ENCODE data around the gene DAO.
"Not testable (repeated sequence)": the region's sequence is repeated elsewhere in the genome, so short reads cannot be mapped to it uniquely, and the experiment has no call there.

DAO gene

GRCh38 chr12:108879615-108880254 lies at the start of gene DAO:
DAO (plus strand) TSS chr12:108880092; CDS start chr12:108885007, 4,915 bp downstream.
- no peak for DNase-seq (ENCODE audit: low read depth)

DNA sequence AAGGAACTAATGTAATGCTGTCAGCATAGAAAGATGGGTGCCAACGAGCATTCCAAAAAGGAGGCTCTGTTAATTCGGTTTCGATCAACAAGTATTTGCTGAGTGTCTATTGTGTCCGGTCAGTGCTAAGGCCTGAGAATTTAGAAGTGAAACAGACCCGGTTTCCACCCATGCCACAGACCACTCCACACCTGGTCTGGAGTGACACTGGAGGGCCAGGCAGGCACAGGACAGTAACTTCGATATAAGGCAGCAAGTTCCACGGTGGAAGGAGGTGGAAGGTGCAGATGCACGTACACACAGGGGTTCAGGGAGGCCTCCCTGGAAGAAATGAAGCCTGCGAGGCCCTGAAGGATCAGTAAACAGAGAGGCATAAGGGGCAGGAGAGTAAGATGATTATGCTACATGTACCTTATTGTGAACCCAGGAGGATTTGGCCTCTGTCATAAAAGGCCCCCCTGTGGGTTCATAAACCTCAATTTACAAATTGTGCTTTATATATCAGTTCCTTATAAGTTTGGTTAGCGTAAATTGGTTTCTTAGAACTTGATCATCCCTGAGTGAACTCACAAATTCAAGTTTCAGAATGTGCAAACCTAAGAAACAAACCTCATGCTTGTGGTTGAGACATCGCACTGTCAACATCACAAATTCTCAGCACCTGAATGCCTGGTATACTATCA lies 48.4 kb upstream of the DAO start:
- no peak for DNase-seq (ENCODE audit: low read depth)

GRCh38 chr12:108832208-108832607 lies 47.7 kb upstream of the DAO start:
- no peak for DNase-seq (ENCODE audit: low read depth)

- no peak for DNase-seq (ENCODE audit: low read depth)
Measured at GRCh38 chr12:108832730-108833354, 47.0 kb upstream of the DAO start.

DNA sequence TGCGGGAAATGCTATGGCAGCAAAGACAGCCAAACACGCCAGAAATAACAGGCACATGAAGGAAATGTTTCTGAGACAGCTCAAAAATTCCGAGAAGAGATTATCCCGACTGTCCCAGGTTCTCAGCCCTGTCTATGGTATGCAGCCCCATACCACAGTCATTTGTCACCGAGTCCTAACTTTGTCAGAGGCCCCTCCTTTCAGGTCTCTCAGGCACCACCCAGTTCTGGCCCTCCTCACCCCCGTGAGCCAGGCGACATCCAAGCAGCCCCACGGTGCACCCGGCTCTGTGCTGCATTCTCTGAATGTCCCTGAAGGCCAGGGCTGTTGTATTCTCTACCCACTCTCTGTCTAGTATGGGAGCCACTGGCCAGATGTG lies 46.5 kb upstream of the DAO start:
- no peak for DNase-seq (ENCODE audit: low read depth)

DNA sequence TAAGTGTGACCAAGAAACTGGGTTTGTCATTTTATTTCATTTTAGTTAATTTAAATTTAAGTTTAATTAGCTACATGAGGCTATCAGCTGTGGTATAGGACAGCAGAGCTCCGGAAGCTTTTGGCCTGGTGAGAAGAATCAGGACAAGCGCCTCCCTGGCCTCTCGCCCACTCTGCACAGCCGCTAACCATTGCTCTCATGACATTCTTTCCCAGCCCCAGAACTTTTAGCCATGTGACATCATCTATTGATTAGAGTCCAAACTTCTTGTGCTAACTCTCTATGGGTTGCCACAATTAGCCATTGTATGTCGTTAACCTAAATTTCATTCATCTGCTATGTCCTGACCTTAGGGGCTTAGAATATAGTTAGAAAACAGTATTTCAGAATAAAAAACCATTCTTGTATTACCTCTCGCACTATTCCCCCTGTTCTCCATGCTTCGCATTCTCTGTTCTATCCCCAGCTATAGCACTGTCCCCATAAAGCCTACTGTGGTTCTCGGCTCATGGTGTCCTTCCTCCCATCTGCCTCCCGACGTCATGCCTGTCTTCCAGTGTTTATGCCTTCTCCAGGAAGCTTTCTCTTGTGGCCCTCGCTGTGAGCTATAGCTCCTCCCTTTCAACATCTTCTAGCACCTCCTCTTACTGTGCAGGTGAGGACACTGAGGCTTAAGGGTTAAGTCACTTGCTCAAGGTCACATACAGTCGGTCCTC lies 46.0 kb upstream of the DAO start:
- DNase-seq (ENCODE audit: low read depth), result no peak

- DNase-seq (ENCODE audit: low read depth), result no peak
Measured at GRCh38 chr12:108835860-108836634, 43.8 kb upstream of the DAO start.

- no peak for DNase-seq (ENCODE audit: low read depth)
Measured at GRCh38 chr12:108837239-108837638, 42.7 kb upstream of the DAO start.

DNA sequence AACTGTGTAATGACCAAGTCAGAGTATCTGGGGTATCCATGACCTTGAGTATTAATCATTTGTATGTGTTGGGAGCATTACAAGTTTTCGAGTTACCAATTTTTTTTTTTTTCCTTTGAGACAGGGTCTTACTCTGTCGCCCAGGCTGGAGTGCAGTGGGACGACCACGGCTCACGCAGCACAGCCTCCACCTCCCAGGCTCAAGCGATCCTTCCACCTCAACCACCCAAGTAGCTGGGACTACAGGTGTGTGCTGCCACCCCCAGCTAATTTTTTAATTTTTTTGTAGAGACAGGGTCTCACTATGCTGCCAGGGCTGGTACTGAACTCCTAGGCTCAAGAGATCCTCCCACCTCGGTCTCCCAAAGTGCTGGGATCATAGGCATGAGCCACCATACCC lies 42.2 kb upstream of the DAO start:
- no peak for DNase-seq (ENCODE audit: low read depth)

DNA sequence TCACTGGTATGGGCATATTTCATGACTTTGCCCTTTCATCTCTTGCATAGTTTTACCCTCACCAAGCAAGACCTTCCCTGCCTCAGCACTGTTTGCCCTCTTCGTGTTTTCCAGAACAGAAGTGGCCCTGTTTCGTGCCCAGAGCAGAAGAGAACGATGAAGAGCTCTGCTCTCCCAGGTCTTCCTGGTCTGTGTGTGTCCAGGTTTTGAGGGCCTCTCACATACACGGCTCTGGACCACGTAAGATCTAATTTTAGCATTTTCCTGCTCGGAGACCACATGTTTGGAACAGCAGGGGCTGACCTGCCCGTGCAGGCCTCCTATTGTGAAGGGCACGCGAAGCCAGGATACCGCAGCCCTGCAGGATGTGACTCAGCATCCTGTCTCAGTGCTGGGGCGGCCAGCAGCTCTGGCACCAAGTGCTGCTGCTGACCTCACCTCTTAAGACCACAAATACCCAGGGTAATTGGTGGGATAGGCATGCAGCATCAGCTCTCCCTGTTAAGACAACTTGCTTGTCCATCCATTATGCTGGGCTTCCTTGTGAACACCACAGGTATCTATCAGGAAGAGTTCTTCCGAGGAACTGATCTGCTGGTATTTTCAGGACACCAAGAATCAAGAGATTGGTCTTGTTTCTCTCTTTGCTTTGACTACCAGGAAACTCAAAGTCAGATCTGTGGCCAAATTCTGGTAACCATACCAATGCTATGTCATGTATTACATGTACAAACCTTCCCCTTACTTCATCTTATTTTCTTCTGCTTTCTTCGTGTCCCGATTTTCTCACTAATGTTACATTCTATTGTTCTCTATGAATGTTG lies 41.5 kb upstream of the DAO start:
- peak; percentile 61 for DNase-seq (ENCODE audit: low read depth)

DNA sequence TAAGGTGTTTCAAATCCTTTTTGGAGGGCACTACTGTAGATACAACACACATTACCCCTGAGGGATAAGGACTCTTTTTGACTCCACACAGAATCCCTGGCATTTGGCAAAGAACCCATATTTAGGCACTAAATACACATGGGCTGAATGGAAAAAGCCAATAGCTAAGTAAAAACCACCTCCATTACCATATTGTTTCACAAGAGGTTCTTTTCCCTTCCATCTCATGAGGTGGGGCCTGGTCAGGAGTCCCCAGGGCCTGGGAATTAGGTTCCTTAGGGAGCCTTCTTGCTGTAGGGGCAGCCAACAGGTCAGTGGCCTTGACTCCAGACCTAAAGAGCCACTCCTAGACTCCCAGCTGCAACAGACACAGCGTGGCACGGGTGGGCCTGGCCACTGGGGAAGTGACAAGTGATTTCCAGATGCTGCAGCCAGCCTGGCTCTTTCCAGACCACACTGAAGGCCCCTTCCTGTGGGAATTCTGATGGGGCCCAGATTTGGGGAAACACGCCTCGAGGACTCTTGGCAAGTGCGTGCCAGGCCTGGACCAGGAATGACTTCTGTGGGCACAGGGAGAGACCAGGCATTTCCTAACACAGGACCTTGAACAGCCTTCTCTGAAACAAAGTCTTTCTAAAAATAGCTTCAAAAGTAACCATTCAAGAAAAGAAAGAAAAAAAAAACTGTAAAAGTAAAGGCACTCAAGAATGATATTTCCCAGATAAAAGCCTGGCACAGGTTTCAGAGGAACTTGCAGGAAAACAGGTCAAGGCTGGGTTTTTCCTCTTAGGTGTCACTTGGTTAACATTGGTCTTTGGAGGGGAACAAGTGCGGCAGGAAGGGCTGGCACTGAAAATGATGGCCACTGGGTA lies 40.6 kb upstream of the DAO start:
- DNase-seq (ENCODE audit: low read depth), result no peak

DNA sequence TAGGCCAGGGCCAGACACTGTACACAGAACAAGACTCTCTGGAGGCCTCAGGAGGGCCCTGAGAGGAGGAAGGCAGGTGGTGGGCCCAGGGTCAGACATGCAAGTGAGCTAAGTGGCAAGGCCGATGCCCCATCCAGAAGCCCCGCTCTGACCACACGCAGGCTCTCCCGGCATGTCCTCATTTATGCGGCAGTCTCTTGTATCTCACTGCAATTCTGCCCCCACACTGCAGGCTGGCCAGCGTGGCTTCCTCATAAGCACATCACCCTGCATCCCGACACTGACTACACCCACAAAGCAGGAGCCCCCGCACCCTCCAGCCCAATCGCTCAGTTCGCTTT lies 40.0 kb upstream of the DAO start:
- no peak for DNase-seq (ENCODE audit: low read depth)

GRCh38 chr12:108840605-108841332 lies 39.1 kb upstream of the DAO start:
- no peak for DNase-seq (ENCODE audit: low read depth)

GRCh38 chr12:108841825-108842224 lies 38.1 kb upstream of the DAO start:
- DNase-seq (ENCODE audit: low read depth), result not testable (repeated sequence)

DNA sequence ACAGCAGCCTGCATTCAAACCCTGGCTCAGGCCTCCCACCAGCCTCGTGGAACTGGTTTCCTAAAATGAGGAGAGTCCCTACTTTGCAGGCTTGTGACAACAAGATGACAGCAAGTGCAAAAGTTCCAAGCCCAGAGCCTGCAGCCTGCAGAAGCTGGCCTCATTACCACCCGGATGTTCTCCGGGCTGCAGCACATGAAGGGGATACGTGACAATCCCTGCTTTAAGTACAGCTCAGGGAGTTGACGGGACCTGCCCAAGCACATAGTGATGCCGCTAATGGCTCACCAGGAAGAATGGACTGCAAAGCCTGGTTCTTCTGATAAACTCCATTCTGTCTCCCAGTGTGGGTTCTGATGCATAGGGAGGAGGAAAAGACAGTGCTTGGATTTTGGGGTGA lies 37.5 kb upstream of the DAO start:
- DNase-seq (ENCODE audit: low read depth), result no peak

GRCh38 chr12:108843187-108843586 lies 36.7 kb upstream of the DAO start:
- DNase-seq (ENCODE audit: low read depth), result no peak

DNA sequence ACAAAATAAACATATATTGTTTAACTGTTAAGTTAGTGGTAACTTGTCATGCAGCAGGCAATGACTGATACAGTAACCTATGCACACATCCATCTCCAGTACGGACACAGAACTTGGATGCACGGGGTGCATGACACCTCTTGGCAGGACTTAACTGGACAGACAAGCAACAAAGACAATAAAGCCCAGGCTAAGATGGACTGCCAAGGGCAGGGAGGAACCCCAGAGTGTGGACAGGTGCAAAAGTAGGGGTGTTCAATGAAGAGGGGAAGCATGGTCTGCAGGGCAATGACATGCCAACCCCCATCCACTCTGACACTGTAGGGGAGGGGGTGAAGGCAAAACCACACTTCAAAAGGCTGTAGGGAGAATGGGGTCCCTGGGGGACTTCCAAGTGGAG lies 34.2 kb upstream of the DAO start:
- DNase-seq (ENCODE audit: low read depth), result no peak

DNA sequence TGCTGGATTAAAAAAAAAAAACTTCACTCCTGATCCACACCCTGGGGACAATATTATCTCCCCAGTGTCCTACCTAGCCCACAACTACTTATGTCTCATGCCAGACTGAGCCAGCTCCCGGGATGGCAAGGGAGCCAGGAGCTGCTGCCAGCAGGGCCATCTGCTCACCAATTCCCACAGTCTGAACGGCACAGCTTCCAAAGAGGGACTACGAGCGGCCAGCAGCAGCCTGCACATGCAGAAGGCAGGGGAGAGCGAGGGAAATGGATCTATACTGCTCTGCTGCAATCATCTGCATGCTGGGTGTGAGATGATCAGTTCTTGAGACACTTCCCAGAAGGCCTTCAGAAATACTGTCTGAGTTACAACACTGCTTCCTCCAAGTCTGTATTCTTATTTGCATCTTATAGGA lies 33.6 kb upstream of the DAO start:
- no peak for DNase-seq (ENCODE audit: low read depth)

- no peak for DNase-seq (ENCODE audit: low read depth)
Measured at GRCh38 chr12:108847705-108848104, 32.2 kb upstream of the DAO start.

- no peak for DNase-seq (ENCODE audit: low read depth)
Measured at GRCh38 chr12:108849660-108850059, 30.2 kb upstream of the DAO start.

Data from stimulated activated CD8-positive, alpha-beta memory T cell treated with anti-CD3 and anti-CD28 coated beads, Interleukin-12 subunit alpha, Interleukin-12 subunit beta, amount 100 ng/mL, for 4 hours (primary cell).